ENCODE results near the gene ACIN1. TPM values are rescaled to one million over a fixed set of nuclear protein-coding genes. Genes with fewer than 3 reads are reported as not detected.

ACIN1 gene
- total and polyA plus RNA-seq, 2 of the 13 experiments (the other 11 are each of a cell fraction or from before 2014, with no cell fraction given), result 165 to 183 TPM

DNA sequence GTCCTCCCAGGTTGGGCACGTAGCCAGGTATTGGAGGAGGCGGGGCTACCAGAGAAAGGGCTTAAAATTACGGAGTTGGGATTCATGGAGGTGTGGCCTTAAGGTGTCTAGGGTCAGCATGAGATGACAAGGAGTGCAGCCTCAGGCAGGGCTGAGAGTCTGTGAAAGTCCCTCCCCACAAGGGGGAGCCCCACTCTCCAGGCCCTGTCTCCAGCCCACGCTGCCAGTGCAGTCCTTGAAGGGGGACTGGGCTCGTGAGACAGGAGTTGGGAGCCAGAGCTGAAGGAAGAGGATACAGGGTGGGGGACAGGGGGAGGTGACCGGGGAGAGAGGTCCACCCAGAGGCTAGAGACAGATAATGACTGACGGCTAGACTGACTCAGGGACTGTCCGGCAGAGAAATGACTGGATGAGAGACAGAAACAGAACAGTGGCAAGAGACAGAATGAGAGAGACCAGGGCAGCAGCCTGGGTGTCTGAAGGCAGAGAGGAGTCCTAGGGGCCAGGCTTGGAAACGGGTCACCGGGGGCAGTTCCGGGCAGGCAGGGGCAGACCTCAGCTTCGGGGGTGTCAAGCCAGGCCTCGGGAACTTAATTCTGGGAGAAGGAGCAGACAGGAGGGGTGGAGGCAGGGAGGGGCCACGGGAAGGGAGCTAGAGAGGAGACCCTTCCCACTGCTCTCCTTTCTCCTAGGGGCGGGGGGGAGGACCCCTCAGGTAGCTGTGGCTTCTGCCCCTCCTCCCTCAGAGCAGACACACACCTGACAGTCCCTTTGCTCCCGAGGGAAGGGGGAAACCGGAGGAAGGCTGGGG lies 38.6 kb downstream of the ACIN1 start (continued):
- TF ChIP-seq, protein P1, sequence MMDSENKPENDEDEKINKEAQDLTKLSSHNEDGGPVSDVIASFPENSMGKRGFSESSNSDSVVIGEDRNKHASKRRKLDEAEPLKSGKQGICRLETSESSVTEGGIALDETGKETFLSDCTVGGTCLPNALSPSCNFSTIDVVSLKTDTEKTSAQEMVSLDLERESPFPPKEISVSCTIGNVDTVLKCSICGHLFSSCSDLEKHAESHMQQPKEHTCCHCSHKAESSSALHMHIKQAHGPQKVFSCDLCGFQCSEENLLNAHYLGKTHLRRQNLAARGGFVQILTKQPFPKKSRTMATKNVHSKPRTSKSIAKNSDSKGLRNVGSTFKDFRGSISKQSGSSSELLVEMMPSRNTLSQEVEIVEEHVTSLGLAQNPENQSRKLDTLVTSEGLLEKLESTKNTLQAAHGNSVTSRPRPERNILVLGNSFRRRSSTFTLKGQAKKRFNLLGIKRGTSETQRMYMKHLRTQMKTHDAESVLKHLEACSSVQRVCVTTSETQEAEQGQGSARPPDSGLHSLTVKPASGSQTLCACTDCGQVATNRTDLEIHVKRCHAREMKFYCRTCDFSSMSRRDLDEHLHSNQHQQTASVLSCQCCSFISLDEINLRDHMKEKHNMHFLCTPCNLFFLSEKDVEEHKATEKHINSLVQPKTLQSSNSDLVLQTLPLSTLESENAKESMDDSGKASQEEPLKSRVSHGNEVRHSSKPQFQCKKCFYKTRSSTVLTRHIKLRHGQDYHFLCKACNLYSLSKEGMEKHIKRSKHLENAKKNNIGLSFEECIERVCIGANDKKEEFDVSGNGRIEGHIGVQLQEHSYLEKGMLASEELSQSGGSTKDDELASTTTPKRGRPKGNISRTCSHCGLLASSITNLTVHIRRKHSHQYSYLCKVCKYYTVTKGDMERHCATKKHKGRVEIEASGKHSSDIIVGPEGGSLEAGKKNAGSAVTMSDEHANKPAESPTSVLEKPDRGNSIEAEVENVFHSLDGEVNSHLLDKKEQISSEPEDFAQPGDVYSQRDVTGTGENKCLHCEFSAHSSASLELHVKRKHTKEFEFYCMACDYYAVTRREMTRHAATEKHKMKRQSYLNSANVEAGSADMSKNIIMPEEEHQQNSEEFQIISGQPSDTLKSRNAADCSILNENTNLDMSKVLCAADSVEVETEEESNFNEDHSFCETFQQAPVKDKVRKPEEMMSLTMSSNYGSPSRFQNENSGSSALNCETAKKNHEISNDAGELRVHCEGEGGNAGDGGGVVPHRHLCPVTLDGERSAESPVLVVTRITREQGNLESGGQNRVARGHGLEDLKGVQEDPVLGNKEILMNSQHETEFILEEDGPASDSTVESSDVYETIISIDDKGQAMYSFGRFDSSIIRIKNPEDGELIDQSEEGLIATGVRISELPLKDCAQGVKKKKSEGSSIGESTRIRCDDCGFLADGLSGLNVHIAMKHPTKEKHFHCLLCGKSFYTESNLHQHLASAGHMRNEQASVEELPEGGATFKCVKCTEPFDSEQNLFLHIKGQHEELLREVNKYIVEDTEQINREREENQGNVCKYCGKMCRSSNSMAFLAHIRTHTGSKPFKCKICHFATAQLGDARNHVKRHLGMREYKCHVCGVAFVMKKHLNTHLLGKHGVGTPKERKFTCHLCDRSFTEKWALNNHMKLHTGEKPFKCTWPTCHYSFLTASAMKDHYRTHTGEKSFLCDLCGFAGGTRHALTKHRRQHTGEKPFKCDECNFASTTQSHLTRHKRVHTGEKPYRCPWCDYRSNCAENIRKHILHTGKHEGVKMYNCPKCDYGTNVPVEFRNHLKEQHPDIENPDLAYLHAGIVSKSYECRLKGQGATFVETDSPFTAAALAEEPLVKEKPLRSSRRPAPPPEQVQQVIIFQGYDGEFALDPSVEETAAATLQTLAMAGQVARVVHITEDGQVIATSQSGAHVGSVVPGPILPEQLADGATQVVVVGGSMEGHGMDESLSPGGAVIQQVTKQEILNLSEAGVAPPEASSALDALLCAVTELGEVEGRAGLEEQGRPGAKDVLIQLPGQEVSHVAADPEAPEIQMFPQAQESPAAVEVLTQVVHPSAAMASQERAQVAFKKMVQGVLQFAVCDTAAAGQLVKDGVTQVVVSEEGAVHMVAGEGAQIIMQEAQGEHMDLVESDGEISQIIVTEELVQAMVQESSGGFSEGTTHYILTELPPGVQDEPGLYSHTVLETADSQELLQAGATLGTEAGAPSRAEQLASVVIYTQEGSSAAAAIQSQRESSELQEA (CRISPR knock-in tag; IDR thresholded peaks at IDR 0.05; ENCODE audit: not compliant biosample characterization), result peak; percentile 17
- TF ChIP-seq DZIP1 (CRISPR knock-in tag; IDR thresholded peaks at IDR 0.05) (peak; percentile 11; the same call in 1 of the 2 replicates), THAP11 (CRISPR knock-in tag; IDR thresholded peaks at IDR 0.05) (peak; percentile 63), POGK (CRISPR knock-in tag; conservative IDR thresholded peaks at IDR 0.05) (peak; percentile 10; the same call in 1 of the 2 replicates), ZFP41 (CRISPR knock-in tag; IDR thresholded peaks at IDR 0.05; ENCODE audit: borderline replicate concordance) (peak; percentile 43; the same call in 1 of the 2 replicates), NFE2 (CRISPR knock-in tag; IDR thresholded peaks at IDR 0.05) (no peak), EP300 (IDR thresholded peaks at IDR 0.05; ENCODE audit: low read depth in 2 of 2, low read length in 2 of 2) (peak in 1 of 2 experiments; percentile 32; a peak in 1 of 4 replicates), EP300 (CRISPR knock-in tag; IDR thresholded peaks at IDR 0.05; ENCODE audit: borderline replicate concordance) (0 out of 2 replicates have a peak, but pooled peaks have one; percentile 37), ZNF121 (CRISPR knock-in tag; IDR thresholded peaks at IDR 0.05) (no peak), HDAC1 (CRISPR knock-in tag; IDR thresholded peaks at IDR 0.05) (no peak), PCBP2 (optimal IDR thresholded peaks at IDR 0.05; ENCODE audit: low read depth, low read length, poor library complexity, severe bottlenecking) (no peak)
- TF ChIP-seq, protein P2, sequence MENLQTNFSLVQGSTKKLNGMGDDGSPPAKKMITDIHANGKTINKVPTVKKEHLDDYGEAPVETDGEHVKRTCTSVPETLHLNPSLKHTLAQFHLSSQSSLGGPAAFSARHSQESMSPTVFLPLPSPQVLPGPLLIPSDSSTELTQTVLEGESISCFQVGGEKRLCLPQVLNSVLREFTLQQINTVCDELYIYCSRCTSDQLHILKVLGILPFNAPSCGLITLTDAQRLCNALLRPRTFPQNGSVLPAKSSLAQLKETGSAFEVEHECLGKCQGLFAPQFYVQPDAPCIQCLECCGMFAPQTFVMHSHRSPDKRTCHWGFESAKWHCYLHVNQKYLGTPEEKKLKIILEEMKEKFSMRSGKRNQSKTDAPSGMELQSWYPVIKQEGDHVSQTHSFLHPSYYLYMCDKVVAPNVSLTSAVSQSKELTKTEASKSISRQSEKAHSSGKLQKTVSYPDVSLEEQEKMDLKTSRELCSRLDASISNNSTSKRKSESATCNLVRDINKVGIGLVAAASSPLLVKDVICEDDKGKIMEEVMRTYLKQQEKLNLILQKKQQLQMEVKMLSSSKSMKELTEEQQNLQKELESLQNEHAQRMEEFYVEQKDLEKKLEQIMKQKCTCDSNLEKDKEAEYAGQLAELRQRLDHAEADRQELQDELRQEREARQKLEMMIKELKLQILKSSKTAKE (CRISPR knock-in tag; IDR thresholded peaks at IDR 0.05; ENCODE audit: borderline replicate concordance), result 0 out of 2 replicates have a peak, but pooled peaks have one; percentile 35

Measured in HepG2 (cell line).